Stimulated activated CD8-positive, alpha-beta memory T cell treated with anti-CD3 and anti-CD28 coated beads, Interleukin-7, amount 100 ng/mL, for 4 hours (primary cell): ENCODE measurements around the gene TRIM54.

ENCODE experiments used
- DNase-seq, 2 donors: peaks; one replicate each; pipeline ENCODE4 v3.0.0-alpha.2; 2020; ENCODE audit warnings: low read depth in 2 of 2

Gene TRIM54

GRCh38 chr2:27281855-27282559 is at the start of gene TRIM54:
Gene TRIM54, plus strand, starts transcription at chr2:27282429. Its CDS starts 303 bp downstream, at chr2:27282732.
- DNase-seq, result no peak

GRCh38 chr2:27233341-27233740 is 48.9 kb upstream of the TRIM54 start:
- no peak for DNase-seq

GRCh38 chr2:27236136-27236535 is 46.1 kb upstream of the TRIM54 start:
- no peak for DNase-seq

GRCh38 chr2:27236626-27237025 is 45.6 kb upstream of the TRIM54 start:
- DNase-seq, result no peak

GRCh38 chr2:27237341-27237945 is 44.8 kb upstream of the TRIM54 start:
- no peak for DNase-seq

GRCh38 chr2:27238976-27239375 is 43.3 kb upstream of the TRIM54 start:
- no peak for DNase-seq

- no peak for DNase-seq
Observed at GRCh38 chr2:27240406-27240805, 41.8 kb upstream of the TRIM54 start.

- DNase-seq, result no peak
Observed at GRCh38 chr2:27241761-27242613, 40.2 kb upstream of the TRIM54 start.

GRCh38 chr2:27242614-27242951 is 39.6 kb upstream of the TRIM54 start:
- DNase-seq, result no peak

GRCh38 chr2:27243391-27244130 is 38.7 kb upstream of the TRIM54 start:
- DNase-seq, result no peak

GRCh38 chr2:27245116-27245515 is 37.1 kb upstream of the TRIM54 start:
- no peak for DNase-seq

GRCh38 chr2:27245626-27246025 is 36.6 kb upstream of the TRIM54 start:
- no peak for DNase-seq

GRCh38 chr2:27247893-27248292 is 34.3 kb upstream of the TRIM54 start:
- no peak for DNase-seq

- no peak for DNase-seq
Observed at GRCh38 chr2:27249159-27249890, 32.9 kb upstream of the TRIM54 start.

GRCh38 chr2:27249891-27250651 is 32.2 kb upstream of the TRIM54 start:
- no peak for DNase-seq

- no peak for DNase-seq
Observed at GRCh38 chr2:27250652-27251379, 31.4 kb upstream of the TRIM54 start.

GRCh38 chr2:27251766-27252165 is 30.5 kb upstream of the TRIM54 start:
- no peak for DNase-seq

GRCh38 chr2:27255187-27255586 is 27.0 kb upstream of the TRIM54 start:
- DNase-seq, result no peak

GRCh38 chr2:27255660-27256059 is 26.6 kb upstream of the TRIM54 start:
- no peak for DNase-seq

GRCh38 chr2:27256855-27257454 is 25.3 kb upstream of the TRIM54 start:
- DNase-seq, result no peak
